Sigmoid colon (tissue), 7 donors: ENCODE data around the gene WNT3A. TPM values are rescaled to one million over a fixed set of nuclear protein-coding genes. Genes with fewer than 3 reads are reported as not detected.
A peak's percentile ranks its signal among the peaks of the same experiment; 100 is the strongest.

Experiments
- DNase-seq: peaks from one replicate; pipeline ENCODE4 v3.0.0-alpha.2; 2019
- H3K27ac ChIP-seq, 4 donors: fragments of 200-600 bp; sonication (generic); one replicate each; pipeline ENCODE4 v1.5.1; 2016 to 2019; ENCODE audit warnings: mild to moderate bottlenecking in 1 of 4
- H3K27me3 ChIP-seq, 3 donors: fragments of 200-600 bp; sonication (generic); one replicate each; pipeline ENCODE4 v1.5.1; 2019; ENCODE audit warnings: mild to moderate bottlenecking in 1 of 3
- H3K36me3 ChIP-seq, 4 donors: fragments of 200-600 bp; sonication (generic); one replicate each; pipeline ENCODE4 v1.5.1; 2016 to 2019
- H3K4me1 ChIP-seq, 4 donors: fragments of 200-600 bp; sonication (generic); one replicate each; pipeline ENCODE4 v1.5.1; 2017 to 2019
- H3K4me3 ChIP-seq, 4 donors: fragments of 200-600 bp; sonication (generic); one replicate each; pipeline ENCODE4 v1.5.1; 2017 to 2019; ENCODE audit warnings: mild to moderate bottlenecking in 2 of 4, moderate library complexity in 1 of 4
- H3K9me3 ChIP-seq, 4 donors: fragments of 200-600 bp in 3 of 4; sonication (generic) in 3 of 4; one replicate each; pipeline versions ENCODE4 v1.5.1 to v1.6.1; 2013 to 2019
- EP300 ChIP-seq, 4 donors: sonication (generic); formaldehyde crosslinking; IDR thresholded peaks; one replicate each; pipeline ENCODE4 v1.6.1; 2017; ENCODE audit warnings: antibody characterized with exemption in 4 of 4
- POLR2A ChIP-seq, 2 donors: fragments of 450-650 bp; IDR thresholded peaks; one replicate each; pipeline ENCODE4 v1.6.1; 2016; ENCODE audit warnings: antibody characterized with exemption in 2 of 2, mild to moderate bottlenecking in 2 of 2, moderate library complexity in 2 of 2
- POLR2AphosphoS5 ChIP-seq, 4 donors: sonication (generic); formaldehyde crosslinking; IDR thresholded peaks; one replicate each; pipeline ENCODE4 v1.6.1; 2017; ENCODE audit warnings: antibody characterized with exemption in 4 of 4
- WGBS, 2 donors: extraction: QIAGEN DNeasy Blood & Tissue Kit; methylation state at CpG; one replicate each; pipeline ENCODE4 v1.1.7; 2013; 5-methylcytosine and 5-hydroxymethylcytosine counted together
- intact Hi-C: fragments of 100-400 bp; cut with DNase I; formaldehyde crosslinking; loops from one replicate; pipeline ENCODE4 v1.15.1; 2023
- polyA plus RNA-seq, 3 donors: library from polyadenylated mRNA; stranded (reverse); fragments of 200-250 nt; gene quantifications; one replicate each; pipeline ENCODE4 v1.2.3, GENCODE V29; 2013
- total RNA-seq, 4 donors: library from RNA; depleted of rRNA; stranded (reverse); fragments of >200 nt; gene quantifications; one replicate each; pipeline ENCODE4 v1.1.0, GENCODE V29; 2016
- TF ChIP-seq, protein P1 (sequence below), 4 experiments: fragments of 450-650 bp in 3 of 4; fragments of 200-600 bp in 1 of 4; IDR thresholded peaks; one replicate each; pipeline ENCODE4 v1.5.1; 2016 to 2019; ENCODE audit warnings: antibody characterized with exemption in 4 of 4, mild to moderate bottlenecking in 3 of 4, moderate library complexity in 2 of 4
- donor health status: healthy with polysubstance abuse.
- donor health status: Bipolar disorder and iron deficiency.
- donor health status: healthy.

WNT3A gene
- total and polyA plus RNA-seq, 7 donors = 0.01 TPM; not detected in 6

DNA sequence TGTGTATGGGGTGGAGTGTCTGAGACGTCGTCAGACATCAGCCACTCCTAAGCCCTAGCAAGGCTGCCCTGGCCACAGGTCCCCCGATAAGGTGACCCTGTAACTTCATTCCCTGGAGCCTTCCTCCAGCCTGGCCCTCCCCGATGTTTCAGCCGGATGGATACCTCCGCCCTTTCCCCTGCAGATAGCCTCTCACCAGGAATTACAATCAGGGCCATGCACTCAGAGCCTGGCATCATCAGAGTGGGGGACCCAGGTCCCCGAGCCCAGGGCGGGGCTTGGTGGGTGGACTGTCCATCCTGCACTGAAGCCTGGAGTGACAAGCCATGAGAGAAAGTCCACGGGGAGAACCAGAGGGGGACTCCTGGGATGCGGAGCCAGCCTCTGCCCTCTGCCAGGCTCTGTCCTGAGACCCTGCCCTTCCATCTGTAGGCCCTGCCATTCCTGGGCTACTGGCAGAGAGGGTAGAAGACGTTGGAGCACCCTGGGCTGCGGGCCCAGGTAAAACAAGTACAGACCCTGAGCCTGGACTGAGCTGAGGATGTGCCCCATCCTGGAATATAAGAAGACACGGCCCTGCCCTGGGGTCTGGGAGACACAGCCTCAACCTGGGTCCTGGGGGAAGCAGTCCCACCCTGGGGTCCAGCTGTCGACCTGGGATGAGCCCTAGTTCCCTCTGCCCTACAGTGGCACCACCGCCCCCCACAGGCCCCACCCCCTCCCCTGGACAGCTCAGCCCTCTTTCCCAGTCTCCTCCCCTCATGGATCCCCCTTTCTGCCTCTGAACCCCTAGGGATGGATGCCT lies 58.9 kb downstream of the WNT3A start:
- Histone ChIP-seq H3K9me3 (no peaks in the 10 kb centered on the region), H3K27me3 (peaks cover 15 to 89% (median 73%) of the 10 kb centered on the region in 3 donors), H3K4me1 (peaks cover 0 to 4% (median 1%) of the 10 kb centered on the region in 4 donors), H3K4me3 (no peak overlapping the region), H3K27ac (no peak overlapping the region), H3K36me3 (no peaks in the 10 kb centered on the region)
- intact Hi-C loops = no loop called here
- WGBS, 2 donors = 76 to 80% methylated on average over 15 of the region's 15 CpGs
- DNase-seq = peak; percentile 40
- TF ChIP-seq POLR2AphosphoS5 (IDR thresholded peaks at IDR 0.05) = no peak
- TF ChIP-seq EP300 (IDR thresholded peaks at IDR 0.05) = no peak
- TF ChIP-seq, protein P1, sequence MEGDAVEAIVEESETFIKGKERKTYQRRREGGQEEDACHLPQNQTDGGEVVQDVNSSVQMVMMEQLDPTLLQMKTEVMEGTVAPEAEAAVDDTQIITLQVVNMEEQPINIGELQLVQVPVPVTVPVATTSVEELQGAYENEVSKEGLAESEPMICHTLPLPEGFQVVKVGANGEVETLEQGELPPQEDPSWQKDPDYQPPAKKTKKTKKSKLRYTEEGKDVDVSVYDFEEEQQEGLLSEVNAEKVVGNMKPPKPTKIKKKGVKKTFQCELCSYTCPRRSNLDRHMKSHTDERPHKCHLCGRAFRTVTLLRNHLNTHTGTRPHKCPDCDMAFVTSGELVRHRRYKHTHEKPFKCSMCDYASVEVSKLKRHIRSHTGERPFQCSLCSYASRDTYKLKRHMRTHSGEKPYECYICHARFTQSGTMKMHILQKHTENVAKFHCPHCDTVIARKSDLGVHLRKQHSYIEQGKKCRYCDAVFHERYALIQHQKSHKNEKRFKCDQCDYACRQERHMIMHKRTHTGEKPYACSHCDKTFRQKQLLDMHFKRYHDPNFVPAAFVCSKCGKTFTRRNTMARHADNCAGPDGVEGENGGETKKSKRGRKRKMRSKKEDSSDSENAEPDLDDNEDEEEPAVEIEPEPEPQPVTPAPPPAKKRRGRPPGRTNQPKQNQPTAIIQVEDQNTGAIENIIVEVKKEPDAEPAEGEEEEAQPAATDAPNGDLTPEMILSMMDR (IDR thresholded peaks at IDR 0.05) = no peak
- no peak for TF ChIP-seq POLR2A (IDR thresholded peaks at IDR 0.05)

DNA sequence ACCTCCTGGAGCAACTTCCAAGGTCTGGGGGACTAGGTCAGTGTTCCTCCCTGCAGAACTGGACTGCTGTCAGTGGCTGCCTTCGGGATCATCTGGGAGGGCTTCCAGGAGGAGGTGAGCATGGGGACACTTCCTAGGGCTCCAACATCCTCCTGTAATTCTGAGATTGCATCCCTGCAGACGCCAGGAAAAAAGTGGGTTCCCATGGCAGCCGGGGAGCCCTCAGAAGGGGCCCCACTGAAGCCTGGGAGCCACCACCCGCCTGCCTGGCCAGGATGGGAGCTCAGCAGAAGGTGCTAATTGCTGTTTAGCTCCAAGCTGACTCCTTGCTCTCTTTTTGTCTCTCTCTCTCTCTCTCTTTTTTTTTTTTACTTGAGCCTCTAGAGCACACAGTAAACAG lies 59.6 kb downstream of the WNT3A start:
- no peak for TF ChIP-seq EP300 (IDR thresholded peaks at IDR 0.05)
- no peak for TF ChIP-seq POLR2AphosphoS5 (IDR thresholded peaks at IDR 0.05)
- TF ChIP-seq, protein P1 (IDR thresholded peaks at IDR 0.05) = no peak
- no peak for TF ChIP-seq POLR2A (IDR thresholded peaks at IDR 0.05)

DNA sequence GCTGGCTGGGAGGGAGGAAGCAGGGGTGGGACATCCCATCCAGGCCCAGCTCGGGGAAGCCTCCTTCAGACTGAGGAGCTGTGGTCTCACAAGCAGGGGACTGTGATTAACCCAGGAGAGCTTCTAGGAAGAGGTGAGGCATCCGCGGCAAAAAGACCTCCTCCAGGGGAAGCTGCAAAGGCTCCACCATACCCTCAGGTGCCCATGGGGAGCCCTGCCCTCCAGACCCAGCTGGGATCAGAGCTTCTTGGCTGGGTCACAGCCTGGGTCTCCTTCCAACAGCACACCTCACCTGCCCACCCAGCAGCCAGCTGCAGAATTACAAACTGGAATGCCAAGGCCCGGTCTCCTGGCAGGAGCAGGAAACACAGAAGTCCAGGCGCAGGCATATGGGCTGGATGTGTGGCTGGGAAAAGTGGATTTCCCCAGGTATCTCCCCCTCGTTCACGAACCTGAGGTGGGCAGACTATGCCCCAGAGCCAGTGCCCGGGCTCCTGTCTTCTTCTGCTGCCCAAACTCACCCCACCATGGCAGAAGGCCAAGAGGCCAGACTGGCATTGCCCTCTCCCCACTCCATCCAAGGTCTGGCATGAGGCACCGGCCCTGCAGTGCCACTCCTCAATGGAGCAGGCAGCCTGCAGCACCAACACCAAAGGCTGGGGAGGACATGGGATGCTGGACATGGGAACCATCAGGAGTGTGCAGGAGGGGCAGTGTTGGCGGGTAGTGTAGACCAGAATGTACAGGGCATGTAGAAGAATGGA lies 60.3 kb downstream of the WNT3A start:
- Histone ChIP-seq H3K9me3 (no peaks in the 10 kb centered on the region), H3K27ac (no peak overlapping the region), H3K27me3 (peaks cover 15 to 86% (median 64%) of the 10 kb centered on the region in 3 donors), H3K4me1 (no peaks in the 10 kb centered on the region), H3K4me3 (no peak overlapping the region), H3K36me3 (no peaks in the 10 kb centered on the region)
- intact Hi-C loops = no loop called here
- WGBS, 2 donors = 51 to 62% methylated on average over 10 of the region's 10 CpGs
- TF ChIP-seq POLR2A (IDR thresholded peaks at IDR 0.05) = no peak
- no peak for TF ChIP-seq EP300 (IDR thresholded peaks at IDR 0.05)
- TF ChIP-seq POLR2AphosphoS5 (IDR thresholded peaks at IDR 0.05) = no peak
- TF ChIP-seq, protein P1 (IDR thresholded peaks at IDR 0.05) = no peak
- DNase-seq = no peak

More for the DNA sequence above, 59.6 kb downstream of the WNT3A start:
- Histone ChIP-seq H3K4me3 (no peak overlapping the region), H3K27ac (no peak overlapping the region), H3K4me1 (no peaks in the 10 kb centered on the region), H3K36me3 (no peaks in the 10 kb centered on the region), H3K27me3 (peaks cover 15 to 89% (median 70%) of the 10 kb centered on the region in 3 donors), H3K9me3 (no peaks in the 10 kb centered on the region)
- DNase-seq = peak; percentile 32
- intact Hi-C loops = no loop called here
- 35 to 48% methylated on average over 4 of the region's 4 CpGs for WGBS, 2 donors

DNA sequence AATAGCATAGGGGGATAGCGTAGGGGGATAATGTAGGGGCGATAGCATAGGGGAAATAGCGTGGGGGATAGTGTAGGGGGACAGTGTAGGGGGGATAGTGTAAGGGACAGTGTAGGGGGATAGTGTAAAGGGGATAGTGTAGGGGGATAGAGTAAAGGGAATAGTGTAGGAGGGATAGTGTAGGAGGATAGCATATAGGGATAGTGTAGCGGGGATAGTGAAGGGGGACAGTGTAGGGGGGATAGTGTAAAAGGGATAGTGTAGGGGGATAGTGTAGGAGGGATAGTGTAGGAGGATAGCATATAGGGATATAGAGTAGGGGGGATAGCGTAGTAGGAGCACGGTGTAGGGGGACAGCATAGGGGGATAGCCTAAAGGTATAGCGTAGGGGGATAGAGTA lies 61.6 kb downstream of the WNT3A start:
- TF ChIP-seq POLR2A (IDR thresholded peaks at IDR 0.05) (no peak), POLR2AphosphoS5 (IDR thresholded peaks at IDR 0.05) (no peak), EP300 (IDR thresholded peaks at IDR 0.05) (no peak)
- TF ChIP-seq, protein P1 (IDR thresholded peaks at IDR 0.05) = no peak
- no peak for DNase-seq
- Histone ChIP-seq H3K9me3 (no peaks in the 10 kb centered on the region), H3K27me3 (peaks cover 18 to 77% (median 51%) of the 10 kb centered on the region in 3 donors), H3K4me3 (no peak overlapping the region), H3K27ac (no peak overlapping the region), H3K36me3 (no peaks in the 10 kb centered on the region), H3K4me1 (no peaks in the 10 kb centered on the region)
- intact Hi-C loops = no loop called here
- 80 to 82% methylated on average over 7 of the region's 7 CpGs for WGBS, 2 donors
